K562 (cell line): Measurements from ENCODE around the gene CTAGE1.

Source experiments
- ATF7 ChIP-seq: fragments of 450-650 bp; IDR thresholded peaks from 2 replicates; pipeline ENCODE4 v1.7.1; 2014; ENCODE audit warnings: mild to moderate bottlenecking, moderate library complexity
- HSF4 ChIP-seq: fragments of 250-450 bp; sonication (Bioruptor Pico); IDR thresholded peaks from 2 replicates; pipeline ENCODE4 v2.1.2; 2022; ENCODE audit warnings: mild to moderate bottlenecking, moderate library complexity, borderline replicate concordance
- NKRF ChIP-seq: fragments of 450-650 bp; IDR thresholded peaks from 2 replicates; pipeline ENCODE4 v1.6.1; 2016; ENCODE audit warnings: borderline replicate concordance

GRCh38 chr18:22378672-22379282, 38.9 kb downstream of the CTAGE1 start:
- TF ChIP-seq HSF4 (CRISPR knock-in tag), result no peak
- no peak for TF ChIP-seq ATF7
- TF ChIP-seq NKRF, result no peak
